CD4-positive, alpha-beta T cell (primary cell): Measurements from ENCODE around the gene ZNF330. TPM values are rescaled to one million over a fixed set of nuclear protein-coding genes. Genes with fewer than 3 reads are reported as not detected.

ENCODE experiments used
- ATAC-seq: fragments of 200-7000 bp; cut with Tn5 transposase; one replicate; pipeline ENCODE4 v1.10.0; 2022; ENCODE audit warnings: mild to moderate bottlenecking; ENCODE audit not compliant: poor library complexity
- CTCF ChIA-PET: fragments of 350-600 bp; sonication (Branson Sonifier 250); formaldehyde crosslinking; loops from one replicate; lab custom pipeline; 2021; ENCODE audit warnings: antibody characterized with exemption, inconsistent platforms; lab: Charles Lee
- POLR2A ChIA-PET: fragments of 350-600 bp; sonication (Branson Sonifier 250); formaldehyde crosslinking; loops from one replicate; lab custom pipeline; 2021; ENCODE audit warnings: antibody characterized with exemption, inconsistent platforms; lab: Charles Lee
- DNase-seq, 14 experiments: peaks; one replicate each; pipeline ENCODE4 v3.0.0-alpha.2; 2013 to 2020; ENCODE audit warnings: mixed read lengths in 2 of 14
- H3K27ac ChIP-seq, 2 donors: one replicate each; pipeline versions ENCODE4 v1.5.1 to v1.7.0; 2013; ENCODE audit warnings: low read length in 2 of 2, low read depth in 1 of 2, mild to moderate bottlenecking in 1 of 2
- H3K27me3 ChIP-seq, 2 experiments: 1 replicate in 1 of 2; 2 replicates in 1 of 2; pipeline versions ENCODE4 v1.6.1 to v1.7.0; 2013; ENCODE audit warnings: low read length in 2 of 2, control low read depth in 1 of 2, mild to moderate bottlenecking in 1 of 2, moderate library complexity in 1 of 2; ENCODE audit not compliant: insufficient read depth in 2 of 2, control insufficient read depth in 1 of 2
- H3K36me3 ChIP-seq: one replicate; pipeline ENCODE4 v1.6.1; 2013; ENCODE audit warnings: low read length, control low read depth; ENCODE audit not compliant: insufficient read depth
- H3K4me1 ChIP-seq: one replicate; pipeline ENCODE4 v1.6.1; 2013; ENCODE audit warnings: low read length, control low read depth; ENCODE audit not compliant: insufficient read depth
- H3K4me3 ChIP-seq: one replicate; pipeline ENCODE4 v1.5.1; 2013; ENCODE audit warnings: mild to moderate bottlenecking, low read length, moderate library complexity
- H3K9me3 ChIP-seq, 2 experiments: 1 replicate in 1 of 2; 2 replicates in 1 of 2; pipeline versions ENCODE4 v1.6.1 to v1.7.0; 2013; ENCODE audit warnings: low read length in 2 of 2, mild to moderate bottlenecking in 2 of 2, control low read depth in 1 of 2, moderate library complexity in 1 of 2; ENCODE audit not compliant: control insufficient read depth in 1 of 2, insufficient read depth in 1 of 2
- H3K27ac Mint-ChIP-seq: one replicate; pipeline ENCODE4 v1.8.0; 2020; ENCODE audit warnings: mixed read lengths
- H3K27me3 Mint-ChIP-seq: one replicate; pipeline ENCODE4 v1.8.0; 2021; ENCODE audit warnings: mixed read lengths
- H3K36me3 Mint-ChIP-seq: one replicate; pipeline ENCODE4 v1.8.0; 2021; ENCODE audit warnings: low read depth, mixed read lengths
- H3K4me1 Mint-ChIP-seq: one replicate; pipeline ENCODE4 v1.8.0; 2021; ENCODE audit warnings: low read depth, mixed read lengths
- H3K4me3 Mint-ChIP-seq: one replicate; pipeline ENCODE4 v1.8.0; 2020; ENCODE audit warnings: mild to moderate bottlenecking, mixed read lengths
- H3K9me3 Mint-ChIP-seq: one replicate; pipeline ENCODE4 v1.8.0; 2020; ENCODE audit warnings: mixed read lengths
- intact Hi-C, 2 experiments: fragments of 100-400 bp; cut with DNase I in 1 of 2; cut with micrococcal nuclease in 1 of 2; formaldehyde crosslinking; loops; one replicate each; pipeline versions ENCODE4 v1.15.1 to v1.9.0; 2023 to 2025; cut with DNase I, micrococcal nuclease
- total RNA-seq, 174 experiments: library from RNA in 2 of 174; stranded (reverse) in 2 of 174; gene quantifications; one replicate each; pipeline ENCODE4 v1.2.3 and lab custom pipeline; 2021 to 2026
- TF ChIP-seq, protein P1 (sequence below): fragments of 200-600 bp; IDR thresholded peaks from one replicate; pipeline ENCODE4 v1.8.0; 2022; ENCODE audit warnings: antibody characterized with exemption, mild to moderate bottlenecking

ZNF330 gene
- total RNA-seq, 2 experiments from 2014 or later = 41.1 to 43.8 TPM

DNA sequence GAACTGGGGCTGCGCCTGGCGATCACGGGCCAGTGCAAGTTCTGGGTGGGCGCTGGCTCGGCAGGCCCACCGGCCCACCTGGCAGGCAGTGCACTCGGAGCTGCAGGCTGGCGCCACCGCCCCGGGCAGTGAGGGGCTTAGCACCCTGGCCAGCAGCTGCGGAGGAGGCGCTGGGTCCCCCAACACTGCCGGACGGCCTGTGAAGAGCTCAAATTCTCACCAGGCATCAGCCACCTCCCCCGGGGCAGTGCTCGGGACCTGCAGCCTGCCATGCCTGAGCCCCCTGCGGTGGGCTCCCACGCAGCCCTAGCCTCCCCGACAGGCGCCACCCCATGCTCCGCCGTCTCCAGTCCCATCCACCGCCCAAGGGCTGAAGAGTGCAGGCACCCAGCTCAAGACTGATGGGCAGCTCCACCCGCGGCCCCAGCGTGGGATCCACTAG lies 7.1 kb upstream of the ZNF330 start:
- H3K4me1 ChIP-seq = no peaks in the 10 kb centered on the region
- no peak for ATAC-seq
- no peaks in the 10 kb centered on the region for H3K4me1 Mint-ChIP-seq
- no peak overlapping the region for H3K4me3 ChIP-seq
- no peaks in the 10 kb centered on the region for H3K9me3 Mint-ChIP-seq
- H3K9me3 ChIP-seq = no peaks in the 10 kb centered on the region
- H3K27me3 ChIP-seq = no peaks in the 10 kb centered on the region
- TF ChIP-seq, protein P1, sequence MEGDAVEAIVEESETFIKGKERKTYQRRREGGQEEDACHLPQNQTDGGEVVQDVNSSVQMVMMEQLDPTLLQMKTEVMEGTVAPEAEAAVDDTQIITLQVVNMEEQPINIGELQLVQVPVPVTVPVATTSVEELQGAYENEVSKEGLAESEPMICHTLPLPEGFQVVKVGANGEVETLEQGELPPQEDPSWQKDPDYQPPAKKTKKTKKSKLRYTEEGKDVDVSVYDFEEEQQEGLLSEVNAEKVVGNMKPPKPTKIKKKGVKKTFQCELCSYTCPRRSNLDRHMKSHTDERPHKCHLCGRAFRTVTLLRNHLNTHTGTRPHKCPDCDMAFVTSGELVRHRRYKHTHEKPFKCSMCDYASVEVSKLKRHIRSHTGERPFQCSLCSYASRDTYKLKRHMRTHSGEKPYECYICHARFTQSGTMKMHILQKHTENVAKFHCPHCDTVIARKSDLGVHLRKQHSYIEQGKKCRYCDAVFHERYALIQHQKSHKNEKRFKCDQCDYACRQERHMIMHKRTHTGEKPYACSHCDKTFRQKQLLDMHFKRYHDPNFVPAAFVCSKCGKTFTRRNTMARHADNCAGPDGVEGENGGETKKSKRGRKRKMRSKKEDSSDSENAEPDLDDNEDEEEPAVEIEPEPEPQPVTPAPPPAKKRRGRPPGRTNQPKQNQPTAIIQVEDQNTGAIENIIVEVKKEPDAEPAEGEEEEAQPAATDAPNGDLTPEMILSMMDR = no peak
- peaks cover 17% of the 10 kb centered on the region for H3K27me3 Mint-ChIP-seq
- peak in 1 of 14 experiments; percentile 10 for DNase-seq
- no peaks in the 10 kb centered on the region for H3K36me3 Mint-ChIP-seq
- ChIA-PET CTCF (no interaction called here), POLR2A (no interaction called here)
- intact Hi-C loops = no loop called here
- H3K36me3 ChIP-seq = no peaks in the 10 kb centered on the region
- H3K27ac Mint-ChIP-seq = no peak overlapping the region
- H3K27ac ChIP-seq = no peak overlapping the region
- no peak overlapping the region for H3K4me3 Mint-ChIP-seq

DNA sequence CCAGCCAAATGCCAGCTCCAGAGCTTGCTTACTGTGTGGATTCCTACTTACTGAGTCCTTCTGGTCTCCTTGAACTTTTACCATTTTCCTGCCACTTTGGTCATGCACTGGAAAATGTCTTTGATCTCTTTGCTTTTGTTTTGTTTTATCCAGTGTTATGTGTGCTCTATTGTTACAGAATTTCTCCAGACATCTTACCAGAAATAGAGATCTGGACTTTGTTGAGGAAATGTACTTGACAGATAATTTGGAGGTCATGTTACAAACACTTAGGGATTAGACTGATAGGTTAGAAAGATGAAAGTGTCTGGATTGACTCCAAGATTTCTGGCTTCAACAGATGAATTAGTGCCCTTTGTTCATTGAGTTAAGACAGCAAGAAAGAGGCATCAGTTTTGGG lies 5.7 kb upstream of the ZNF330 start:
- H3K36me3 ChIP-seq = no peaks in the 10 kb centered on the region
- POLR2A ChIA-PET = interaction anchor here (0.6 kb wide), 1 partner anchor 1969 kb away, joined by 3 read pairs; no protein-coding TSS in a partner anchor
- H3K27ac ChIP-seq = no peak overlapping the region
- intact Hi-C loops = no loop called here
- Mint-ChIP-seq H3K4me1 (peaks cover 1% of the 10 kb centered on the region), H3K36me3 (no peaks in the 10 kb centered on the region), H3K4me3 (no peak overlapping the region), H3K27me3 (peaks cover 17% of the 10 kb centered on the region), H3K27ac (no peak overlapping the region), H3K9me3 (no peaks in the 10 kb centered on the region)
- CTCF ChIA-PET = no interaction called here
- no peak overlapping the region for H3K4me3 ChIP-seq
- H3K9me3 ChIP-seq = no peaks in the 10 kb centered on the region
- peaks cover under 1% of the 10 kb centered on the region for H3K4me1 ChIP-seq
- no peaks in the 10 kb centered on the region for H3K27me3 ChIP-seq
- TF ChIP-seq, protein P1 = no peak
- DNase-seq (no peak), ATAC-seq (no peak)

DNA sequence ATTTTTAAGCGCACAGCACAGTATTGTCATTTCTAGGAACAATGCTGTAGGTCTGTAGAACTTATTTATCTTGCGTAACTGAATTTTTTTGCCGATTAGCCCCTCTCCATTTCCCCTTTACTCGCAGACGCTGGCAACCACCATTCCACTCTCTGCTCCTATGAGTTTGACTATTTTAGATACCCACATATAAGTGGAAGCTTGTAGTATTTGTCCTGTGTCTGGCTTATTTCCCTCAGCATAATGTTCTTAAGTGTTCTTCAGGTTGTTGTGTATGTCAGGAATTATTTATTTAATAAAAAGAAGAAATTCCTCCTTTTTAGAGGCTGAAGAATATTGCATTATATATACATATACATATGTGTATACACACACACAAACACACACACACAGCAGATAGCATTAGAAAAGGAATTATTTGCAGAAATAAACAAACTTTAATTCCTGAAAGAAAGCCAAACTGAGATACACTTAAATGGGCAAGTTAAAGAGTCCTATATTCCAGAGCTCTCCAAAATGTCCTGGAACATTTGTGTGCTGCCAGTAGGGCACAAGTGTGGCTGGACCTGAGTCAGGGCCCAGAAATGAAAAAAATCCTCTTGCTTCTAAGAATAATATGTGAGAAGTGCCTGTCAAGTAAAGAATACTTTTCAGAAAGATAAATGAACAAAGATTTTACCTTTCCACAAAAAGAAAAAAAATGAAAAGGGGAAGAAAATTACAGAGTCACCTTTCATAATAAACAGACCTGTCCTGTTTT lies 4.5 kb upstream of the ZNF330 start:
- Histone ChIP-seq H3K4me3 (no peak overlapping the region), H3K27me3 (no peaks in the 10 kb centered on the region), H3K4me1 (peaks cover 5% of the 10 kb centered on the region), H3K9me3 (no peaks in the 10 kb centered on the region), H3K27ac (no peak overlapping the region), H3K36me3 (no peaks in the 10 kb centered on the region)
- Mint-ChIP-seq H3K27ac (no peak overlapping the region), H3K9me3 (no peaks in the 10 kb centered on the region), H3K4me3 (no peak overlapping the region), H3K27me3 (peaks cover 17% of the 10 kb centered on the region), H3K4me1 (peaks cover 13% of the 10 kb centered on the region), H3K36me3 (peaks cover 6% of the 10 kb centered on the region)
- ATAC-seq = no peak
- DNase-seq = no peak
- ChIA-PET CTCF (no interaction called here), POLR2A (no interaction called here)
- TF ChIP-seq, protein P1 = no peak
- intact Hi-C loops = no loop called here
